ENCODE results near the gene PTPRF.
"Not testable (repeated sequence)": the region's sequence is repeated elsewhere in the genome, so short reads cannot be mapped to it uniquely, and the experiment has no call there.

PTPRF gene

DNA sequence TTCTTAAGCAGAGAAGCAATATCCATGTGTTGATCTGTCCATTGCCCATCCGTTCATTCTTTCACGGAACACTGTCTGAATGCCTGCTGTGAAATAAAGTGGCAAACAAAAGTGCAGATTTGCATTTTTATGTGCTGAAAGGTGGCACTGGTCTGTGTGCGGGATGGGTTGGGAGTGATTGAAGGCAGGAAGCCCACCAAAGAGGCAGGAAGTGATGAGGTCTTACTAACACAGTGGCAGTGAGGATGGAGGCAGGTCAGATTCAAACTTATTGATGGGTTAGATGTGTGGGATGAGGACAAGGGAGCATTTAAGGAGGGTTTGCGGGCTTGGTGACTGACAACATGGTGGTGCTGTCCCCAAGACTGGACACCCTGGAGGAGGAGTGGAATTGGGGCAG is 8.3 kb downstream of the PTPRF start:
- DNase-seq, result no peak

- DNase-seq, result no peak
Observed at GRCh38 chr1:43539726-43540434, 9.2 kb downstream of the PTPRF start.

GRCh38 chr1:43540653-43541071 is 10.0 kb downstream of the PTPRF start:
- no peak for DNase-seq

DNA sequence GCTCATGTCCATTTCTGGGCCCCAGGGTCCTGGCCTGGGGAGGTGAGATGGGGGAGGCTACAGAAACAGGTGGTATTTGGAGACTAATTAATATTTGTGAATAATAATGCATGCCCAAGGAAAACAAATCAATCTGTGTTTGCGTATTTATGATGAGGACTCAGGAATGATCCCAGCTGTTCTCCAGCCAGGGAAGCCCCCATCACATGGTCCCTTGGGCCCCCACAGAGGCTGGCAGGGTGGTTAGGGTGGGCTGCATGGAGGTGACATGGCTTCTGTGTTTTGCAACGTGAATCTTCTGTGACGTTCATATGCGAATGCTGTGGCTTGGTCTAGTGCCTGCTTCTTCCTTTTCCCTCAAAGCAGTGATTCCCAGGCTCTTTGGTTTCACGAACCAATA is 10.5 kb downstream of the PTPRF start:
- DNase-seq, result no peak

DNA sequence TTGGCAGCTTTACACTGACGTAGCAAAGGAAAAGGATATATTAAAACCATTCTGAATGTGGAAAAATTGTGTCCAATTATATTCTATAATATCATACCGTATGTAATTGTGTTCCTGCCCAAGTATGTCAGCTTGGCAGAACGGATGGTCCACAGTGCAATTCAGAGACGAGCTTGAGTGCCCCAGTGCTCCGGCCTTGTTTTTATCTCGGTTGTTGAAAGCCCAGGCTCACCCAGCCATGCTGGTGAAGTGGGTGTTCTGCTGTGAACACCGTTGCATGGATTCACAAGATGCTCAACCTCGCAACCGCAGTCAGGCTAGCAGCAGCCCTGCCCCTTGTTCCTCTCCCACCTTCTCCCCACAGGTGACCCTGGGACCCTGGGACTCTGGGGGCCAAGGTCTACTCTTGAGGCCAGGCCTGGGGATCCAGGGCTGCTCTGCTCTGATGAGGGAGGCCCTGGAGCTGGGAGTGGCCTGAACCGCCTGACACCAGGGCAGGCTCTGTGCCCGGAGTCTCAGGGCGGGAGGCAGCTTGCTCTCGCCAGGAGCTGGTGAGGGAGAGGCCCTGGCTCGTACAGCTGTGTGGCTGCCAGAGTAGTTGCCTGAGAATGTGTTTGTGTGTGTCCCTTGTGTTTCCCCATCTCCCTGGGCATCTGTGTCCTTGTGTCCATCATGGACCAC is 11.2 kb downstream of the PTPRF start:
- no peak for DNase-seq

DNA sequence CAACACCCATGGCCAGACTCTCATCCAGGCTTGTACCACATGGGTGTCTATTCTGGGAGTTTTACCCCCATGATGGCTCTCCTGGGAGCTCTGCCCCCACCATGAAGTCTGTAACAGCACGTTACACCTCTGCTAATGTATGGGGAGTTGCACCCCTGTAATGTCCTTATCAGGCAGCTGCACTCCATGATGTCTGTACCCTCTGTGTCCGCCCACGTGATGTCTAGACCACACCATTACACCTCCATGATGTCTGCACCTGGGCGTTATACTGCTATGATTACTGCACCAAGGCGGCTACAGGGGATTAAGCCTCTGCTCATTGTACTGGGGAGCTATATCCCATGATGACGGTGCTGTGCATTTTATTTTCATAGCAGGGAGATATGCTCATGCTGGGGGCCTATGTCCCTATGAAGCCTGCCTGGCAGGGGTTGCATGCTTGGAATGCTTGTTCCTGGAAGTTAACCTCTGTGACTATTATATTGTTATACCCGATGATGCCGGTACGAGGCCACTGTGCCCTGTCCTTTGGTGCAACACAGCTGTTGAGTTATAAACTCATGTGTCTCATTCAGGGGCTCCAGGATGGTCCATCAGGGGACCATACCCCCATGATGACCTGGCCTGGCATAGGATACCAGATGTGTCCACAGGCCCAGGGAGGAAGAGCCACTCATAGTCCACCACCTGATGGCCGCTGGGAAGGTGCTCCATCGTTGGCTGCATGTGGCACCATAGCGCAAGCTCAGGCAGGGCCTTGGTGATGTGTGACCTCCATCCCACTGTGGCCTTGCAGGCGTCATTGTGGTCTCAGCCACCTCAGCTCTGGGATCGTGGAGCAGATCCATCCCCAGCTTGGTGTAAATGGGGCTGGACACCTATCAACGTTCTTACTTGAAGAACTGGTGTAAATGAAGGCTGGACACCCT is 12.1 kb downstream of the PTPRF start:
- no peak for DNase-seq

GRCh38 chr1:43543567-43543966 is 12.9 kb downstream of the PTPRF start:
- DNase-seq, result no peak

GRCh38 chr1:43545339-43545694 is 14.6 kb downstream of the PTPRF start:
- DNase-seq, result no peak

DNA sequence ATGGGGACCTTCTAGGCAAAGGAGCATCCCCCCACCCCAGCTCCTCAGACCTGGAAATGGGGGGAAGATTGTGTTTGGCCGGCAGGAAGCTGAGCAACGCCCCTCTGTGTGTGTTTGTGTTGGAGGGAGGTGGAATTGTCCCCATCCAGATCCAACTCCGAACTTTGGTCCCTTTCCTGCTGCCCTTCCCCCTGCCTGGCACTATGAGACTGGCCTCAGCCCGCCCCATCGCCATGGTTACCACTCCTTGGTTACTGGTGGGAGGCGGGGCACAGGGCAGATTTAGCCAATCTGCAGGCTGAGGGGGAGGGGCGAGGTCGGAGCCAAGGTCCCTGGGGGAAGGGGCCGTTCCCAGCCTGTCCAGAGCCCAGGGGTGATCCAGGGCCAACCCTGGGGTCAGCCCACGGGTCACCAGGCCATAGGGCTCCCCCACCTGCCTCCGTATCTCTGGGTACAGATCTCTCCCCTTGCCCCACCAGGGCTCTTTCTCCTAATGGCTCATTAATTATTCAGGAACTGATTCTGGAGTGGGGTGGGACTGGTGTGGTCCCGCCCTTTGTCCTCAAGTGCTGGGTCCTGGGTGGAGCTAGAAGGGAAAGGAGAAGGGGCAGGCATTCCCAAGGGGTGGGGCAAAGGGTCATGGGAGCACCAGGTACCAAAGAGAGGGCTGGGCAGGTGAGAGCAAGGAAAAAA is 15.2 kb downstream of the PTPRF start:
- no peak for DNase-seq

DNA sequence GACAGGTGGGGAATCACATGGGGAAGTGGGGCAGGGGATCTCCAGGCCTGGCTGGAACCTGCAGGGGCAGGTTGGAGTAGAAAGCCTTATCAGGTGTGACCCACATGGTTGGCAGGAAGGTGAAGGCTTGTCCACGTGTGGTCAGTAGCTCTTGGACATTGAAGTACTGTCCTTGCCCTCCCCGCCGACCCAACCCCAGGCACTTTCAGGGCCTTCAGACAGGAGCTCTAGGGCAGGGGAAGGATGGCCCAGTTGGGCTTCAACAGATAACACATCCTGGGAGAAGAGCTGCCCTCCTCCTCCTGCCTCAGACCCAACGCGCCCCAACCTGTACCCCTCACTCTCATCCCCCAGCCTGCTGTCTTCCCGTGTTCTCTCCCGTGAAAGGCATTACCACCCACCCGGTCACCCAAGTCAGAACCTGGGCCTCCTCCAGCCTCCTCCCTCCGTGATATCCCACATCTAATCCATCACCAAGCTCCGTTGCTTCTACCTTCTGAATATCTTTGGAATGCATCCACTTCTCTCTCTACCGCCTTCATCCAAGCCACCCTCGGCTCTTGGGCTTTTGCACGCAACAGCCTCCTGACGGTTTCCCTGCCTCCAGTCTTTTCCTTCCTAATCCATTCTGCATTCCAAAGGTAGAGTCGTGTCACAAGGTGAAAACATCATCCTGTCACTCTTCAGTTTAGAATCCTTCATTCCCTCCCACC is 15.9 kb downstream of the PTPRF start:
- DNase-seq, result no peak

DNA sequence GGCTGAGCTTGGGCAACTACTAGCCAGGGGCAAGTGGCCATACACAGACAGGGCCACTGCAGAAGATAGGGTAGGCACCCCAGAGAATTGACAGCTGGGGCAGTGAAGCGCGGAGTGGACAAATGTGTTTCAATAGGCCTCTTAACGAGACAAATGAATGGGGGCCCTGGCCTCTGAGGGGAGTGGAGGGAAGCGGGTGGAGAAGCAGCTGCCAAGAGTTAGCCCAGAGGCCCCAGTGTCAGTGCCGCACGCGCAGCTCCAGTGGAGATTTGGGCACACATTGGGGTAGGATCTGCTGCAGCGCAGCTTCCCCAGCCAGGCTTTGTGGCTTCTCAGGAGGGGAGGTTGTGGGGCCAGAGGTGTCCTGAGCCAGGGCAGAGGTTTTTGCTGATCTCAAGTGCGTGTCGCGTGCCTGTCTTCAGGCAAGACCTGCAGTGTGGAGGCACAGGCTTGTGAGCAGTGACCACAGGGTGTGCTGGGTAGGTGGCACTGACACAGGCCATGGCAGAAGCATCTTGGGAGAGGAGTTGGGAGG is 16.9 kb downstream of the PTPRF start:
- DNase-seq, result no peak

- no peak for DNase-seq
Observed at GRCh38 chr1:43548285-43549271, 17.9 kb downstream of the PTPRF start.

DNA sequence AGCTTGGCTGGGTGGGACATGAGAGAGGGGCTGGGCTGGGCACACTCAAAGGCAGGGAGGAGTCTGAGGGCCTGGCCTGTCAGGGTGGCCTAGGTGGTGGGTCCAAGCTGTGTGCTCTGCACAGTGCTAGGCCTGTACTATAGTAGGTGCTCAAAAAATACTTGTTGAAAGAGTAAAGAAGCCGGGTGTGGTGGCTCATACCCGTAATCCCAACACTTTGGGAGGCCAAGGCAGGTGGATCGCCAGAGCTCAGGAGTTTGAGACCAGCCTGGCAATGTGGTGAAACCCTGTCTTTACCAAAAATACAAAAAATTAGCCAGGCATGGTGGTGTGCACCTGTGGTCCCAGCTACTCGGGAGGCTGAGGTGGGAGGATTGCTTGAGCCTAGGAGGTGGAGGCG is 18.7 kb downstream of the PTPRF start:
- not testable (repeated sequence) for DNase-seq

- DNase-seq, result no peak
Observed at GRCh38 chr1:43549921-43550597, 19.4 kb downstream of the PTPRF start.

- no peak for DNase-seq
Observed at GRCh38 chr1:43550598-43551246, 20.0 kb downstream of the PTPRF start.

- DNase-seq, result no peak
Observed at GRCh38 chr1:43551396-43551888, 20.8 kb downstream of the PTPRF start.

- no peak for DNase-seq
Observed at GRCh38 chr1:43552059-43552742, 21.5 kb downstream of the PTPRF start.

- no peak for DNase-seq
Observed at GRCh38 chr1:43552813-43553212, 22.1 kb downstream of the PTPRF start.
